NCI-H2196 treated with DMSO at 0.1 percent for 48 hours (cell line): ENCODE measurements around the gene MPV17L2.
A peak's percentile ranks its signal among the peaks of the same experiment; 100 is the strongest.
"Not testable (repeated sequence)": the region's sequence is repeated elsewhere in the genome, so short reads cannot be mapped to it uniquely, and the experiment has no call there.

ENCODE experiments used
- DNase-seq: peaks from one replicate; lab custom pipeline; 2025; ENCODE audit not compliant: unreplicated experiment; lab: John Stamatoyannopoulos, UW

MPV17L2 gene

GRCh38 chr19:18190278-18190677 is 2.7 kb upstream of the MPV17L2 start:
- DNase-seq: no peak

- no peak for DNase-seq
Observed at GRCh38 chr19:18191640-18192062, 1.4 kb upstream of the MPV17L2 start.

GRCh38 chr19:18193388-18194180 is 566 bp downstream of the MPV17L2 start:
- no peak for DNase-seq

DNA sequence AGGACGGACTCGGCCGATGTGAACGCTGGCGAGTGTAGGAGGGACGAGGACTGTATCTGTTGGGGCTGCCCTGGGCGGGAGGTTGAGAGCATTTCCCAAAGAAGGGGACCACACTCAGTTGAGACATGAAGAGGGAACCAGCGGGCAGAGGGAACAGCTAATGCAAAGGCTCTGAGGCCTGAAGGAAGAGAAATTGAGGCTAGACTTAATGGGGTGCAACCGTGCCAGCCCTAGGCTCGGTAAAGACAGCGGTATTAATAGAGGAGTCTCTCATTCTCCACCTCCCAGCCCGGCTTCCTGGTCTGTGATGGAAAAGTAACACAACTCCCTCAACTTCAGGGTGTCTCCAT is 1.1 kb downstream of the MPV17L2 start:
- no peak for DNase-seq

DNA sequence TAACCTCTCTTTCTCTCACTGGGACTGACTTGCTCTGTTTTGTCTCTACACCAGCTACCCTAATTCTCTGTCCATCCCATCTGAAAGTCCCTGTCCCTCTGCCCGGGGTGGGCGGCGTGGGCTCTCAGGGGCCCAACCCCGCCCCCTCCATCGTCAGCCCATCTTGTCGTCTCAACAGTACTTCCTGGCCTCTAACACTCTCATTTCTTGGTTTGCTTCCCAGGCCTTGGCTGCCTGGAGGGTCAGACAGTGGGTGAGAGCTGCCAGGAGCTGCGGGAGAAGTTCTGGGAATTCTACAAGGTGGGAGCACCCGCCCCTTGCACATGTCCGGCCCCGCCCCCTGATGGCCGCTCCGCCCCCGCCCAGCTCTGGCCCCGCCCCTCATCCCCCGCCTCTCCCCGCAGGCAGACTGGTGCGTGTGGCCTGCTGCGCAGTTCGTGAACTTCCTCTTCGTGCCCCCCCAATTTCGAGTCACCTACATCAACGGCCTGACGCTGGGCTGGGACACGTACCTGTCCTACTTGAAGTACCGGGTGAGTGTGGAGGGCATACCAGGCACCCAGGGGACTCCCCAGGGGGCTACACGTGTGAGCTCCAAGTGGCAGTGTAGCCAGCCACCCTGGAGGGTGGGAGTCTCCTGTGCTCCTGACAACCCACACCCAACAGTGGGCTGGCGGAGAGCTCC is 1.7 kb downstream of the MPV17L2 start:
- DNase-seq: peak; percentile 10

- DNase-seq: no peak
Observed at GRCh38 chr19:18196511-18196845, 3.5 kb downstream of the MPV17L2 start.

- no peak for DNase-seq
Observed at GRCh38 chr19:18197306-18197705, 4.3 kb downstream of the MPV17L2 start.

DNA sequence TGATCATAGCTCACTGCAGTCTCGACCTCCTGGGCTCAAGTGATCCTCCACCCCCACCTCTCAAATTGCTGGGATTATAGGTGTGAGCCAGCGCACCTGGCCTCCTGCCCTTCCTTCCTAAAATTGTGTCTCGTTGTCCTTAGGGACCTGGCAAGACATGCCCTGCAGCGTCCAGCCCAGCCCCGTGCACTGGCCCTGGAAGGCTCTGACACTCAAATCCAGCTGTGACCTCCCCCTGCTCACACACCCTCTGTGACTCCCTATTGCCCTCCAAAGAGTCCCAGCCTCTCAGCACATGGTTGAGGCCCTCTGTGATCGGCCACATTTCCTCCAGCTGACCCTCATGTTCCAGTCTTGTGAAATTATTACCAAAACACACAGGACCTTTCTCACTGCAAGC is 4.9 kb downstream of the MPV17L2 start:
- DNase-seq: no peak

DNA sequence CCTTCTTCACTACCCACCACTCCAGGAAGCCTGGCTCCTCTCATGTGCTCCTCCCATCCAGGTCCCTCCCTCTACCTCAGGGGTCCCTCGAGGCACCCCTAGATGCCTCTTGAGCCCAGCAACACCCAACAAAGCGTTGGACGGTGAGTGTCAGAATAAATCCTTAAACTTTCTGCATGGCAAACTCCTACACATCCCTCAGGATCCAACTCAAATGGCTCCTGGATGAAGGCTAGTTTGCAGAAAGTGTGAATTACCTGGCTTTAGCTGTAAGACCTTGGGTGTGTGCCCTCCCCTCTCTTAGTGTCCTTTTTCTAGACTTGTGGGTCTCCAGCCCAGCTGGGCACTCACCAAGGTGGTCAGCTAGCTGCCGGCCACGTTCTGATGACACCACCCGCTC is 5.4 kb downstream of the MPV17L2 start:
- no peak for DNase-seq

DNA sequence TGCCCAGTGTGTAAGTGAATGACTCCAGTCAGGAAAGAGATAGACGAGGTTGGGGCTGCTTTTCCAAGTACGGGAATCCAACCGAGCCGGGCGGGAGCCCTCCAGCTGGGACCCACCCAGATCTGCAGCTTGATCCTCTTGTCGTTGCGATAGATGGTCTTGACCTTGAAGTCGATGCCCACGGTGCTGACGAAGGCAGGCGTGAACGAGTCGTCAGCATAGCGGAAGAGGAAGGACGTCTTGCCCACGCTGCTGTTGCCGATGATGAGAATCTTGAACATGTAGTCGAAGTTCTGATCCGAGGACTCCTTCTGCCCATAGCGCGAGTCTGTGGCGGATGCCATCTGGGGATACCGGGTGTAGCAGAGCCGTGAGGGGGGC is 9.4 kb downstream of the MPV17L2 start:
- DNase-seq: no peak

DNA sequence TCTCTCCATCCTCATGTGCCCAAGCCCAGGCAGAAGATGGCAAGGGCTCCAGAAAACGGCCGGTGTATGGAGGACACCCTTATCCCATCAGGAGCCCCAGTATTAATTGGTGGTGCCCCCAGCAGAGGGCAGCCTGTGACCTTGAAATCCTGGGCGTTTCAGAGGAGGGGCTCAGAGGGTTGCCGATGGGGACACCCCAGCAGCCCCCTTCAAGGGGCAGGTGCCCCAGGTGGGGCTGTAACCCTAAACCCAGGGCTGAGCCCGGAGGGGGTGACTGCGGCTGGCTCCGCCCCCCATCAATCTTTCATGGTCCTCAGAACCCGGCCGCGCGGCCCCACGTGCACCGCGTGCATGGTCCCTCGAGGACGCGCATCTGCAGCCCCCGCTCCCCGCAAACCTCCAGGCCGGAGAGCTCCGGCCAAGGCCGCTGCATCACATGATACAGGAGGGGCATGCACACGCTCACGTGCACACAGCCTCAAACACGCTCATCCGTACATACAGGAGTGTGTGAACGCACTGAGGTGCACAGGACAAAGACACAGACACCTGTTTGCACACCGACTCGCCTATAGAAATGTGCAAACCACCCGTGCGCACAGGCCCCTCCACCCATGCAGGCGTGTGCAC is 9.9 kb downstream of the MPV17L2 start:
- no peak for DNase-seq

DNA sequence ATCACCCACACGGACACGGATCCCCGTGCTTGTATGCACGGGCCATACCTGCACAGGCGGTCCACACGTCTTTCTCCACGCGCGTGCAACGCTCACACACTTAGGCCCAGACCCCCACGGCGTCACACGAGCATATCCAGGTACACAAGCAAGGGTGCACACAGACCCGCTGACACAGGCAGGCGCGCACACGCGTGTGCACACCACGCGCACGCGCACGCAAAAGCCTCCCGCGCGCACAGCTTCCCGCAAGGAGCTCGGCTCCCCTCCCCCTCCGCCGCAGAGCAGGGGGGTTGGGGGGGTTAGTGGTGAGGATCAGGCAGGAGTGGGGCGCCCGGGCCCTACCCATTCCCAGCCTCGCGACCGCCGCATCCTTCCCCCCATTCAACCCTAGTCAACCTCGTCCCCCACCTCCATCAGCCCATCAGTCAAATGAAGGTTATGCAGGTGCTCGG is 10.4 kb downstream of the MPV17L2 start:
- no peak for DNase-seq

DNA sequence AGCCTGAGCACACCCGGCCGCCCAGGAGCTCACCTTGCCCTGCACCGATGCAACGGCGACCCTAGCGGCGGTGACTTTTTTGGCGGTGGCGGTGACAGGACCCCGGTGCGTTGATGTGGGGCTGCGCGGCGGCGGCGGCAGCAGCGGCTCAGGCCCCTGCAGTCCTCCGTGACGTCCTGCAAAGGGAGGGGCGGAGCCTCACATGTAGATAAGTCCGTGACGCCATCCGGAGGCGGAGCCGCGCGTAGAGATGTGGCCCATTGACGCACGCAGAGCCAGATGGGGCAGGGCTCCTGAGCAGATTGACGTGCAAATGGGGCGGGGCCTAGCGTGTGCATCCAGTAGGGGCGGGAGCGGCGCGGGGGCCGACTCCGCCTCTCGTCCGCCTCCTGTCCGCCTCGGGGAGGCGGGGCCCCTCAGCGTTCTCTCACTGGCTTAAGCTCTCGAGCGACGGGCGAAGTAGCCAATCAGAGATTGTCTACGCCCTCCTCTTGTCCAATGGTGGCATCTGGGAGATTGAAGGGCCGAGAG is 10.9 kb downstream of the MPV17L2 start, which contains the start of gene RAB3A:
RAB3A (minus strand) TSS at position 180 of the 531 bp plus-strand sequence. CDS start 1,302 bp downstream, outside the sequence.
- DNase-seq: peak; percentile 100

GRCh38 chr19:18204394-18205199 is 11.6 kb downstream of the MPV17L2 start:
- DNase-seq: no peak

GRCh38 chr19:18205200-18205892 is 12.3 kb downstream of the MPV17L2 start:
- DNase-seq: no peak

- DNase-seq: no peak
Observed at GRCh38 chr19:18206018-18206417, 13.0 kb downstream of the MPV17L2 start.

DNA sequence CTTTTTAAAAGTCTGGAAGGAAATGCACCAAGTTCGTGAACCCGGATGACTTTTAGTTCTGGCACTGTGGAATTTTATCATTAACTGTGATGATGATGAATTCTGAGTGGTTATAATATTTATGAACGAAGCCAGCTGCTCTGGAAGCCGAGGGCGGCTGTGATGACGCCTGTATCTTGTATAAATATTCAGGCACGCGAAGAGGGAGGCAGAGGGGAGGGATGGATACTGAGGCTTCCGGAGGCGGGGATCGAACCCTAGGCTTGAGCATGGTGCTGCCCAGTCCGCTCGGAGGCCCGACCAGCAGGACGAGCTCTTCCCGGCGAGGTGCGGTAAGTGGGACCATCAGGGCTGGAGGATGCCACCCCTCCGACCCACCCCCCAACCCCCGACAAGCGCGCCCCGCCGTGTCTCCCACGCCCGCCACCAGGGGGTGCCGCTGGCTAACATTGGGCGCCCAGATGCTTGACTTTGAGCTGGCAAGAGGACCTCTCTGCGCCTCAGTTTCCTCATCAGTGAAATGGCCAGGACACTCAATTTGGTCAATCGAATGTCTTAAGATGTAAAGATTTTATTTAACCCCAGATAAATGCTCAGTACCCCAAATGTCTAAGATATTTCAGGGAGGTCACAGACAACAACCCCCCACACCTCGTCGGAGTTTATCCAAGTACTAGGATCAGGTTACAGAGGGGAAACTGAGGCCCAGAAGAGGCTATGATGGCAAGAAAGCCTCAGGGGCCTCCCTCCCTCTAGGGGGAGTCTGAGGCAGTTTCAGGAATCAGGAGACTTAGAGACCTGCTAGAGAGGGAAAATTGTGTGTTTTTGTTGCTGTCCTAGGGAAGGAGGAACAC is 15.3 kb downstream of the MPV17L2 start:
- DNase-seq: no peak

- DNase-seq: not testable (repeated sequence)
Observed at GRCh38 chr19:18209912-18210311, 16.9 kb downstream of the MPV17L2 start.

DNA sequence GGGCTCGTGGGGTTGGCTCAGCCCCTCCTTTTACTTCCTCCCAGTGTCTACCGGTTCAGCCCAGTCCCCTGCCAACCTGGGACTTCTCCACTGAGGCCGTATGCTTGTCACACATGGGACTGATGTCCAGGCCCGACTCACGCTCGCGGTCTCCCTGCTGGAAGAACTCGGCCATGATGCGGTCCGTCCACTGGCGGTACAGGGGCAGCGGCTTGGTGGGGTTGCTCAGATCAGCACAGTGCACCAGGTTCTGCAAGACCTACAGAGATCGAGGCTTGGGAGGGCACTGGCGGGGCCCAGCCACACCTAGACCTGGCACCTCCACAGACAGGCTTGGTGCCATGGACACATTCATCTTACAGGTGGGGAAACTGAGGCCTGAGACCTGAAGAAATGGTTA is 18.7 kb downstream of the MPV17L2 start:
- no peak for DNase-seq
